Measurements from ENCODE around the gene FBXO38. TPM values are rescaled to one million over a fixed set of nuclear protein-coding genes. Genes with fewer than 3 reads are reported as not detected.

FBXO38 gene
- total RNA-seq, 1 experiment from 2014 or later = 36.3 TPM

DNA sequence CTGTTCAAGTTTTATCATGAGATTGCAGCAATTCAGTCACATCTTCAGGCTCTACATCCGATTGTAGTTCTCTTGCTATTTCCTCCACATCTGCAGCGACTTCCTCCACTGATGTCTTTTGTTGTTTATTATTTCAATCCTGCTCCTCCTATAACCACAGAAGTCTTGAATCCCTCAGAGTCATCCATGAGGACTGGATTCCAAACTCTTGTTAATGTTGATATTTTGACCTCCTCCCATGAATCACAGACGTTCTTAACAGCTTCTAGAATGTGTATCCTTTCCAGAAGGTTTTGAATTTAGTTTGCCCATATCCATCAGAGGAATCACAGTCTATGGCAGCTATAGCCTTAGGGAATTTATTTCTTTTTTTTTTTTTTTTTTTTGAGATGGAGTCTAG is 3.6 kb downstream of the FBXO38 start:
- no peak overlapping the region for H3K27ac ChIP-seq (ENCODE audit: low read depth, low read length)
- peaks cover 4 to 17% of the 10 kb centered on the region in 2 experiments; a peak in 3 of 4 replicates for H3K4me1 ChIP-seq (ENCODE audit: control insufficient read depth in 1 of 2, insufficient read depth in 2 of 2, low read length in 2 of 2)
- POLR2A ChIA-PET = no interaction called here
- no TSS peak for BruUV-seq (replicated peaks)
- no peaks in the 10 kb centered on the region for H3K9me3 ChIP-seq (ENCODE audit: control insufficient read depth in 1 of 2, insufficient read depth in 1 of 2, low read depth in 1 of 2, low read length in 2 of 2)
- H3K4me3 ChIP-seq (replicated peaks in 1 of 2; ENCODE audit: low read depth in 1 of 2, low read length in 2 of 2) = no peak overlapping the region
- no peaks in the 10 kb centered on the region for H3K9me2 ChIP-seq (ENCODE audit: insufficient read depth)
- no peaks in the 10 kb centered on the region for H3K36me3 ChIP-seq (ENCODE audit: control insufficient read depth in 1 of 2, insufficient read depth in 2 of 2, low read length in 2 of 2)
- TF ChIP-seq SRF (IDR thresholded peaks at IDR 0.05; ENCODE audit: low read depth) = no peak
- no peak for TF ChIP-seq CBX3 (IDR thresholded peaks at IDR 0.05; ENCODE audit: low read depth)
- no peak for TF ChIP-seq POLR2AphosphoS5 (IDR thresholded peaks at IDR 0.05; ENCODE audit: low read depth, low read length)
- TF ChIP-seq CEBPB (IDR thresholded peaks at IDR 0.05; ENCODE audit: low read depth) = no peak
- TF ChIP-seq, protein P1, sequence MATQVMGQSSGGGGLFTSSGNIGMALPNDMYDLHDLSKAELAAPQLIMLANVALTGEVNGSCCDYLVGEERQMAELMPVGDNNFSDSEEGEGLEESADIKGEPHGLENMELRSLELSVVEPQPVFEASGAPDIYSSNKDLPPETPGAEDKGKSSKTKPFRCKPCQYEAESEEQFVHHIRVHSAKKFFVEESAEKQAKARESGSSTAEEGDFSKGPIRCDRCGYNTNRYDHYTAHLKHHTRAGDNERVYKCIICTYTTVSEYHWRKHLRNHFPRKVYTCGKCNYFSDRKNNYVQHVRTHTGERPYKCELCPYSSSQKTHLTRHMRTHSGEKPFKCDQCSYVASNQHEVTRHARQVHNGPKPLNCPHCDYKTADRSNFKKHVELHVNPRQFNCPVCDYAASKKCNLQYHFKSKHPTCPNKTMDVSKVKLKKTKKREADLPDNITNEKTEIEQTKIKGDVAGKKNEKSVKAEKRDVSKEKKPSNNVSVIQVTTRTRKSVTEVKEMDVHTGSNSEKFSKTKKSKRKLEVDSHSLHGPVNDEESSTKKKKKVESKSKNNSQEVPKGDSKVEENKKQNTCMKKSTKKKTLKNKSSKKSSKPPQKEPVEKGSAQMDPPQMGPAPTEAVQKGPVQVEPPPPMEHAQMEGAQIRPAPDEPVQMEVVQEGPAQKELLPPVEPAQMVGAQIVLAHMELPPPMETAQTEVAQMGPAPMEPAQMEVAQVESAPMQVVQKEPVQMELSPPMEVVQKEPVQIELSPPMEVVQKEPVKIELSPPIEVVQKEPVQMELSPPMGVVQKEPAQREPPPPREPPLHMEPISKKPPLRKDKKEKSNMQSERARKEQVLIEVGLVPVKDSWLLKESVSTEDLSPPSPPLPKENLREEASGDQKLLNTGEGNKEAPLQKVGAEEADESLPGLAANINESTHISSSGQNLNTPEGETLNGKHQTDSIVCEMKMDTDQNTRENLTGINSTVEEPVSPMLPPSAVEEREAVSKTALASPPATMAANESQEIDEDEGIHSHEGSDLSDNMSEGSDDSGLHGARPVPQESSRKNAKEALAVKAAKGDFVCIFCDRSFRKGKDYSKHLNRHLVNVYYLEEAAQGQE (IDR thresholded peaks at IDR 0.05; ENCODE audit: low read depth) = no peak
- TF ChIP-seq TCF7L2 (IDR thresholded peaks at IDR 0.05; ENCODE audit: borderline replicate concordance, extremely low read depth, insufficient read depth, insufficient read length) = no peak
- TF ChIP-seq SP1 (IDR thresholded peaks at IDR 0.05; ENCODE audit: low read depth) = no peak
- TF ChIP-seq, protein P2, sequence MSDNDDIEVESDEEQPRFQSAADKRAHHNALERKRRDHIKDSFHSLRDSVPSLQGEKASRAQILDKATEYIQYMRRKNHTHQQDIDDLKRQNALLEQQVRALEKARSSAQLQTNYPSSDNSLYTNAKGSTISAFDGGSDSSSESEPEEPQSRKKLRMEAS (IDR thresholded peaks at IDR 0.05) = no peak
- TF ChIP-seq ZNF274 (IDR thresholded peaks at IDR 0.05; ENCODE audit: low read depth, low read length) = no peak
- TF ChIP-seq, protein P3, sequence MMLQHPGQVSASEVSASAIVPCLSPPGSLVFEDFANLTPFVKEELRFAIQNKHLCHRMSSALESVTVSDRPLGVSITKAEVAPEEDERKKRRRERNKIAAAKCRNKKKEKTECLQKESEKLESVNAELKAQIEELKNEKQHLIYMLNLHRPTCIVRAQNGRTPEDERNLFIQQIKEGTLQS (IDR thresholded peaks at IDR 0.05) = no peak
- TF ChIP-seq YY1 (IDR thresholded peaks at IDR 0.05; ENCODE audit: extremely low read depth, insufficient replicate concordance, low read depth, low read length) = no peak
- no peak for TF ChIP-seq POLR2A (IDR thresholded peaks at IDR 0.05; ENCODE audit: borderline replicate concordance, extremely low read depth, insufficient read depth, insufficient read length)
- no peak for TF ChIP-seq JUND (IDR thresholded peaks at IDR 0.05)
- H3K27me3 ChIP-seq (ENCODE audit: insufficient read depth, low read length) = no peaks in the 10 kb centered on the region
- ATAC-seq (no peak), DNase-seq (ENCODE audit: low read depth, low spot score) (no peak)
- RAD21 ChIA-PET (ENCODE audit: low non-redundant PET in 1 of 2, low total read pairs in 2 of 2, uncharacterized antibody in 2 of 2, unreplicated experiment in 2 of 2) = no interaction called here
- no peaks in the 10 kb centered on the region for H4K20me1 ChIP-seq (ENCODE audit: insufficient read depth)
- intact Hi-C loops (cut with micrococcal nuclease) = no loop called here
- H2AFZ ChIP-seq (ENCODE audit: low read depth, low read length, poor library complexity, severe bottlenecking) = no peak overlapping the region
- no peak overlapping the region for H3K4me2 ChIP-seq (ENCODE audit: low read length)
- CTCF ChIA-PET = no interaction called here
- H3K79me2 ChIP-seq (ENCODE audit: insufficient read depth, low read length) = peaks cover 70% of the 10 kb centered on the region
- H3K9ac ChIP-seq (ENCODE audit: low read length) = no peak overlapping the region

Data from HCT116 (cell line).